IMR-90 (cell line): ENCODE data around the gene CUL9. TPM values are rescaled to one million over a fixed set of nuclear protein-coding genes. Genes with fewer than 3 reads are reported as not detected.

Source experiments
- SMC3 ChIP-seq: fragments of 150-350 bp; IDR thresholded peaks from 2 replicates; pipeline ENCODE4 v1.6.1; 2016; ENCODE audit warnings: low read depth, mild to moderate bottlenecking, antibody characterized with exemption, low read length, moderate library complexity
- USF2 ChIP-seq: fragments of 150-350 bp; IDR thresholded peaks from 2 replicates; pipeline ENCODE4 v1.6.1; 2017; ENCODE audit warnings: mild to moderate bottlenecking, antibody characterized with exemption, low read length, low read depth
- polyA plus RNA-seq, 3 experiments: library from polyadenylated mRNA; depleted of rRNA; stranded (reverse); fragments of >200 nt; gene quantifications; 2 replicates each; pipeline ENCODE4 v1.2.3, GENCODE V29; 2012; ENCODE audit warnings: low replicate concordance in 1 of 3
- total RNA-seq: library from RNA; depleted of rRNA; stranded (reverse); fragments of >200 nt; gene quantifications from 2 replicates; pipeline ENCODE4 v1.2.3, GENCODE V29; 2012

Gene CUL9
- total and polyA plus RNA-seq, 2 of the 4 experiments (the other 2 are of a cell fraction) = 7.7 to 19.5 TPM

- TF ChIP-seq USF2 = peak; percentile 97
- peak; percentile 57 for TF ChIP-seq SMC3
These were observed 47.2 kb downstream of the CUL9 start, which contains the start of gene DNPH1 (continued) for GRCh38 chr6:43228951-43229802.
